Measurements from ENCODE around the gene PTBP2. TPM values are rescaled to one million over a fixed set of nuclear protein-coding genes. Genes with fewer than 3 reads are reported as not detected.

Gene PTBP2
- total and polyA plus RNA-seq, 5 donors = 7.4 to 18.3 (median 13.4) TPM

DNA sequence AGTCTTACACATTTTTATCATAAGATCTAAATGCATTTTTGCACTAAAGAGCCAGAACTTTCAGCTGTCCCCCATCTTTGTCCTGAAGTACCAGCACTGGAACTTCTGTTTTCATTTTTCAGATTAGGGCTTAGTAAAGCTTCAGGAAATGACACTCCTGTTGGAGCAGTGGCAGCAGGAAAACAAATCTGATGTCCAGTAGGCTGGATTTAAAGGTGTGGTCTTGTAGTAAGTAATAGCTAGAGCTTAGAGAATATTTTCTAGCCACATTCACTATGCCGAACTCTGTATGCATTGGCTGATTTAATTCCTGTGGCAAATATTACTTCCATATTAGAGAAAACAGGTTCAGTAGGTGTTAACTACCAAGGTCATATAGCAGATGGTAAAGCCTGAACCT is 103.6 kb downstream of the PTBP2 start:
- ATAC-seq = no peak
- intact Hi-C loops (cut with DNase I) = no loop called here
- 84% methylated on average over 1 of the region's 1 CpG for WGBS
- Histone ChIP-seq H3K27ac (ENCODE audit: low read length) (no peak overlapping the region), H3K4me3 (ENCODE audit: low read length) (no peak overlapping the region), H3K4me1 (ENCODE audit: control insufficient read depth, insufficient read depth, low read length) (no peaks in the 10 kb centered on the region), H3K9me3 (ENCODE audit: control insufficient read depth, low read length) (no peaks in the 10 kb centered on the region), H3K27me3 (ENCODE audit: control insufficient read depth, insufficient read depth) (no peaks in the 10 kb centered on the region)
- no peak for DNase-seq

DNA sequence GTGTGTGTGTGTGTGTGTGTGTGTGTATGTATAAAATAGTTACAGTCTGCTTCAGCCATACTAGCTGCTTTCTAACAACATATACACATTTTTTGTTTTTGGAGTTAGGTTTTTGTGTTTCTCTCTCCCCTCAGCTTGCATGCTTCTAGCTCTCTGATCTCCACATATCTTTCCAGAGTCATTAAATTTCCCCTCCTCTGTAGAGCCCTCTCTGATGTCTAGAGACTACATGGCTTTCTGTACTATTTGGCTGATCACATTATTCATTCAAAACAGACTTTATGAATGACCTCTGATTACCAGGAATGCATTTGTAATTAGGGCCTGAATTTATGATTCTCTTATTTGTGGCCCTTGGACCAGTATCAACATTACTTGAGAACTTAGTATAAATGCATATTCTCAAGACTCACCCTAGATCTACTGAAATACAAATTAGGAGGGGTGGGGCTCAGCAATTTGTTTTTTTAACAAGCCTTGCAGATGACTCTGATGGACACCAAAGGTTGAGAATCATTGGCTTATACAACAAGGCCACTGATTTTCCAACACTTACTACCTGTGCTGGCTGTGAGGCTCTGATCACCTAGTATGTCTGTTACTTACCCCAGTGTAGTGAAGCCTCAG is 104.5 kb downstream of the PTBP2 start:
- Histone ChIP-seq H3K27ac (ENCODE audit: low read length) (no peak overlapping the region), H3K27me3 (ENCODE audit: control insufficient read depth, insufficient read depth) (no peaks in the 10 kb centered on the region), H3K4me1 (ENCODE audit: control insufficient read depth, insufficient read depth, low read length) (no peaks in the 10 kb centered on the region), H3K4me3 (ENCODE audit: low read length) (no peak overlapping the region), H3K9me3 (ENCODE audit: control insufficient read depth, low read length) (no peaks in the 10 kb centered on the region)
- no peak for DNase-seq
- intact Hi-C loops (cut with DNase I) = no loop called here
- no peak for ATAC-seq

DNA sequence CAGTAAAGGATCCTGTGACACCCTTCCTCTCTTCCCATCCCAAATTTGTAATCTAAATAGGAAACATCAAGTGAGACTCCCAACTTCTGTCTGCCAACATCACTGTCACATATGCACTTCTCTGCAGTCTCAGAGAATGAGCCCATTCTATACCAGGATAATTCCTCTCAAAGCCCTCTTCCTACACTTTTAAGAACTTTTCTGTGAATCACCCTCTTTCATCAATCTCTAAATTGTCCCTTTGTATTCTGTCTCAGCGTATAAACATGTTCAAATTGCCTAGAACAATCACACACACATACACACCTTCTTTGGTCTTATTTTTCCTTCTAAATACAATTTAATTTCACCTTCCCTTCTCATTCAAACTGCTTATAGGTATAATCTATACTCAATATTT is 111.8 kb downstream of the PTBP2 start:
- Histone ChIP-seq H3K4me3 (ENCODE audit: low read length) (no peak overlapping the region), H3K27ac (ENCODE audit: low read length) (no peak overlapping the region), H3K9me3 (ENCODE audit: control insufficient read depth, low read length) (no peaks in the 10 kb centered on the region), H3K27me3 (ENCODE audit: control insufficient read depth, insufficient read depth) (no peaks in the 10 kb centered on the region), H3K4me1 (ENCODE audit: control insufficient read depth, insufficient read depth, low read length) (no peaks in the 10 kb centered on the region)
- intact Hi-C loops (cut with DNase I) = no loop called here
- DNase-seq = no peak
- ATAC-seq = no peak
- 89% methylated on average over 1 of the region's 1 CpG for WGBS

DNA sequence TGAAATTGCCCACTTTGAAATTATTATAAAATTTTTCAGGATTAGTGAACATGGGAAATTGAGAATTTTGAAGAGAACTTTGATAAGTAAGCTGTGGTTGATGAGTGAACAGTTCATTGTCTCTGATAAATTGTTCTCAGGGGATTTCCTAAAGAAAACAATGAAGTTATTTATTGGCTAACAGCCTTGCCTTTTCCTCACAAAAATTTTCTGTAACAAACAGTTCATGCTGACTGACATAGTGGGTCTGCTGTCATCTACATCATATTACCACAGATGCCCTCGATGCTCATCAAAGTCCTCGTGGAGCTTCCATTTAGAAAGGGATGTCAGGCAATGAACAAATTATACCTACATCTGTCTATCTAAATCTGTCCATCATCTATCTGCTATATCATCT is 113.4 kb downstream of the PTBP2 start:
- Histone ChIP-seq H3K27ac (ENCODE audit: low read length) (no peak overlapping the region), H3K27me3 (ENCODE audit: control insufficient read depth, insufficient read depth) (no peaks in the 10 kb centered on the region), H3K4me3 (ENCODE audit: low read length) (no peak overlapping the region), H3K4me1 (ENCODE audit: control insufficient read depth, insufficient read depth, low read length) (no peaks in the 10 kb centered on the region), H3K9me3 (ENCODE audit: control insufficient read depth, low read length) (no peaks in the 10 kb centered on the region)
- no peak for ATAC-seq
- intact Hi-C loops (cut with DNase I) = no loop called here
- WGBS = 54% methylated on average over 2 of the region's 2 CpGs
- no peak for DNase-seq

DNA sequence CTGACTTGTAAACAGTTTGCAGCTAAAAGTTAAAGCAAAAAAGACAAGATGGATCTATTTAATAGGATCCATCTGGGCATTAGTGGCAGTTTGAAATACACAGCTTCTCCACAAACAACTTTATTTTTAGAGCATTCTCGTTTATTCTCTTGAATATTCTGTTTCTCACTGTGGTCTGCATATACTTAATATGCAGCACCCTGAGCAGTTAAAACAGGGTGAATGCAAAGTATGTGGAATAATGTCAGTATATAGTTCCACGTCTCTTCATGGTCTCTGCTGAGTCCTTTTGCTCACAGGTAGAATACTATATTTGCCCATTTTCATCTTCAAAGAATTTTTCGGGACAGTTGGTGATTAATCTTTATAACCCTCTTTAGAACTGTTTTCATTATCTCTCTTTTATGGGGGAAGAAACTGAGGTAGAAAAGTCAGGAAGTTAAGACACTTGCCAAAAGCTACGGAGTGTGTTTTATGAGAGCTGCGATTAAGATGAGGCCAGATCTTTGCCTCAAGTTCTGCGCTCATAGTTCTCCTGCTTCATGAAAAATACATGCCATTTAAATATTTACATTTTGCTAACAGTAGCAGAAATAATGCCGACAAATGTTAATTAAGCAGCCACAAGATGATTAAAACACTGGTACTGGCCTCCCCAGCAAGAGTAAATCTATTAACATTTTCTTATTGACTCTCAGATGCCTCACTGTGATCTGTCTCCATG is 115.6 kb downstream of the PTBP2 start:
- intact Hi-C loops (cut with DNase I) = no loop called here
- Histone ChIP-seq H3K4me3 (ENCODE audit: low read length) (no peak overlapping the region), H3K4me1 (ENCODE audit: control insufficient read depth, insufficient read depth, low read length) (no peaks in the 10 kb centered on the region), H3K27ac (ENCODE audit: low read length) (no peak overlapping the region), H3K27me3 (ENCODE audit: control insufficient read depth, insufficient read depth) (no peaks in the 10 kb centered on the region), H3K9me3 (ENCODE audit: control insufficient read depth, low read length) (no peaks in the 10 kb centered on the region)
- DNase-seq = no peak
- ATAC-seq = no peak
- WGBS = 73% methylated on average over 7 of the region's 7 CpGs

DNA sequence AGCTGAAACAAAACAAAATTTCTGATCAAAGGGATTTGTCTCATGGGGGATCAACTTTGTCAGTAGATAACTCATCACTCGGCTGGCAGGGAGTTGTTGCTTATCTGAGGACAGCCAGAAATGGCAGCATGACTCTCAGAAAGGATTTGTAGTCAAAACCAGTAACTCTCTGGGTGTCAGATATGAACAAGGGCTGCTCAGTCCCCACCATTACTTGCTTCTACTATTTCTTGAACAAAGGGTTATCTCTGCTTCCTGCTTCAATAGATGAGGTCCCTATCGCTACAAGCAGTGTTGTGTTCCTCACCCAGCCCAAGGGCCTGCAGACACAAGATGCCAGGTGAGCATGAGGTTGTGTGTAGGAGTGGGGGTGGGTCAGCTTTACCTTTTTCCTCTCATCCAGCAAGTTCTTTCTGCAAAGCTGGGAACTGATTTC is 116.2 kb downstream of the PTBP2 start:
- ATAC-seq = no peak
- Histone ChIP-seq H3K4me1 (ENCODE audit: control insufficient read depth, insufficient read depth, low read length) (no peaks in the 10 kb centered on the region), H3K27ac (ENCODE audit: low read length) (no peak overlapping the region), H3K9me3 (ENCODE audit: control insufficient read depth, low read length) (no peaks in the 10 kb centered on the region), H3K4me3 (ENCODE audit: low read length) (no peak overlapping the region), H3K27me3 (ENCODE audit: control insufficient read depth, insufficient read depth) (no peaks in the 10 kb centered on the region)
- no peak for DNase-seq
- intact Hi-C loops (cut with DNase I) = no loop called here
- 56% methylated on average over 2 of the region's 2 CpGs for WGBS

DNA sequence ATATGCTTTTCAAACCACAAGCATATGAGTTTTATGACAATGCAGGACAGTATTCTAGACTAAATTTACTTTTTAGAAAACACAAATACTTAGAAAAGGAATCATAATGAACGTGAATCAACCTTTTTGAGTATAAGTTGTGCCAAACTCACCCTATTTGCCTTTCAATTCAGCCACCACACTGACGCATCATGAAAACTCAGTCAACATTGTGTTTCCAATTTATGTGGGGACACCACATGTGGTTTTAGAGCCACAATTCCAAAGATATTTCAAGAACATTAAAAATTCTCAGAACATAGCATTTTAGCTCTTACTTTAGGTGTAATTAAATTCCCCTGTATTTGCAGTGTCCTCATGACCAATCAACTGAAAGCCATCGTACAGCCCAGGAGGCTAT is 118.8 kb downstream of the PTBP2 start:
- no peaks in the 10 kb centered on the region for H3K27me3 ChIP-seq (ENCODE audit: control insufficient read depth, insufficient read depth)
- WGBS = 93% methylated on average over 3 of the region's 3 CpGs
- H3K9me3 ChIP-seq (ENCODE audit: control insufficient read depth, low read length) = no peaks in the 10 kb centered on the region
- no peak overlapping the region for H3K27ac ChIP-seq (ENCODE audit: low read length)
- ATAC-seq (no peak), DNase-seq (no peak)
- no peak overlapping the region for H3K4me3 ChIP-seq (ENCODE audit: low read length)
- H3K4me1 ChIP-seq (ENCODE audit: control insufficient read depth, insufficient read depth, low read length) = no peaks in the 10 kb centered on the region
- intact Hi-C loops (cut with DNase I) = loop anchor here in 1 of 4 donors (10.0 kb wide), 1 partner anchor 606 kb away; no protein-coding TSS in a partner anchor

DNA sequence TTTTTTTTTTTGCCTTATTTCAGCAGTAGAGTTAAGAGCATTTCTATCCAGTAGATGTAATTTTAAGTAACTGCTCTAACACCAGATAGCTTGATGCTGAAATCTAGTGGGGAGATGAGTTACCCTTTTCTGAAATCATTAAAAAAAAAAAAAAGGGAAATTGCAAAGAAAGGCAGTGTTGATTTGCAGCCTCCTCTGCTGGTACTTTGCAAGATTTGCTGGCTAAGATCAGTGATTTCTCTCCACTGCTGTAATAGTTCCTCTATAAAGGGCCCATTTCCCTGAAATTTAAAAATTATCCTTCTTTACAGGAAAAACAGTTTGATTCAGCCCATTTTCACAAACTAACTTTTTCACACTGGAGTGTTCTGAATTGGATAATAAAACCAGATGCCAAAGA is 120.6 kb downstream of the PTBP2 start:
- no peaks in the 10 kb centered on the region for H3K4me1 ChIP-seq (ENCODE audit: control insufficient read depth, insufficient read depth, low read length)
- no peak overlapping the region for H3K27ac ChIP-seq (ENCODE audit: low read length)
- no peak overlapping the region for H3K4me3 ChIP-seq (ENCODE audit: low read length)
- ATAC-seq (no peak), DNase-seq (no peak)
- H3K27me3 ChIP-seq (ENCODE audit: control insufficient read depth, insufficient read depth) = no peaks in the 10 kb centered on the region
- intact Hi-C loops (cut with DNase I) = loop anchor here in 1 of 4 donors (10.0 kb wide), 1 partner anchor 607 kb away; no protein-coding TSS in a partner anchor
- H3K9me3 ChIP-seq (ENCODE audit: control insufficient read depth, low read length) = no peaks in the 10 kb centered on the region

DNA sequence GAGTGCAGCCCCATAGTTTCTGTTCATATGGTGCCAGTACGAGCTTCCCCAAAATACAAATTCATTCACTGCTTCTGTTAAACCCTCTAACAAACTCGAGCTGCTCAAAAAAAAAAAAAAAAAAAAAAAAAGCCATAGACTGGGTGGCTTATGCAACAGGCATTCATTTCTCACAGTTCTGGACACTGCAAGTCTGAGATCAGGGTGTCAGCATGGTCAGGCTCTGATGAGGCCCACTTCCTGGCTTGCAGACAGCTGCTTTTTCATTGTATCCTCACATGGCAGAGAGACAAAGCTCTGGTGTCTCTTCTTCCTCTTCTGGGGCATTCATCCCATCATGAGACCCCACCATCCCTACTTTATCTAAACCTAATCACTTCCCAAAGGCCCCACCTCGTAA is 121.6 kb downstream of the PTBP2 start:
- intact Hi-C loops (cut with DNase I) = loop anchor here in 1 of 4 donors (10.0 kb wide), 1 partner anchor 608 kb away; no protein-coding TSS in a partner anchor
- ATAC-seq (no peak), DNase-seq (no peak)
- Histone ChIP-seq H3K9me3 (ENCODE audit: control insufficient read depth, low read length) (no peaks in the 10 kb centered on the region), H3K27me3 (ENCODE audit: control insufficient read depth, insufficient read depth) (no peaks in the 10 kb centered on the region), H3K4me3 (ENCODE audit: low read length) (no peak overlapping the region), H3K27ac (ENCODE audit: low read length) (no peak overlapping the region), H3K4me1 (ENCODE audit: control insufficient read depth, insufficient read depth, low read length) (no peaks in the 10 kb centered on the region)
- WGBS = 63% methylated on average over 3 of the region's 3 CpGs

DNA sequence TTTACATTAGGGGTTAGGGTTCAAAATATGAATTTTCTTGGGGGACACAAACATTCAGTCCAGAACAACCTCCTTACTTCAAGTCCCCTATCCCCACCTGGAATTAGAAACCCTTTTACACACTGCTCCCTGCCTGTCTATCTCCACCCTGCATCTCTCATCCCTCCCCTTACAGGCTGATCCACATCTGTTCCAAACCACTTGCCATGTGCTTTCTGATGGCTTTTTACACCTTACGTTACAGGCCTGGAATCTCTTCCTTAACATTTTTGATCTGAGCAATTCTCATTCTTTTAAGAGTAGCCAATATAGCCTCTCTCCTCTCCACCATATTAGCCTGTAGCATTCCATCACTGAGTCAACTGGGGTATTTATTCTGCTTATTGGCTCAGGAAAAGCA is 122.0 kb downstream of the PTBP2 start:
- no peak overlapping the region for H3K27ac ChIP-seq (ENCODE audit: low read length)
- ATAC-seq = no peak
- intact Hi-C loops (cut with DNase I) = loop anchor here in 1 of 4 donors (10.0 kb wide), 1 partner anchor 609 kb away; no protein-coding TSS in a partner anchor
- no peaks in the 10 kb centered on the region for H3K27me3 ChIP-seq (ENCODE audit: control insufficient read depth, insufficient read depth)
- H3K4me3 ChIP-seq (ENCODE audit: low read length) = no peak overlapping the region
- 91% methylated on average over 1 of the region's 1 CpG for WGBS
- no peaks in the 10 kb centered on the region for H3K4me1 ChIP-seq (ENCODE audit: control insufficient read depth, insufficient read depth, low read length)
- no peaks in the 10 kb centered on the region for H3K9me3 ChIP-seq (ENCODE audit: control insufficient read depth, low read length)
- DNase-seq = no peak

DNA sequence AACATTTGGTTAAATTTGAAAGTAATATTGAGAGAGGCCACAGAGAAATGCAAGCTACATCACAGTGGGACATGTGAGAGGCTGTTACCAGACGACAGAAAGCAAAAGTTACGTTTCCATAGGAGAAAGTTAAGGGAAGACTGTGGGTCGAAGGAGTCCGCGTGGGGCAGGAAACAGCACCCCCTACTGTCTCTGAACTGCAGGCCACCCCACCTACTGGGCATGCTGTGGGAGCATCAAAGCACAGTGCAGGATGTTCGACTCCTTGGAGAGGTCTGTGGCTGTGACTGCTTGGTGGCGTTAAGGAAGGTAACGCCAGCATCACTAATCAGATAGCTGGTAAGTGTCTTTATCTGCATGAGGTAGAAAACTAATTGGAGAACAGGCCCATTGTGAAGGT is 123.9 kb downstream of the PTBP2 start:
- no peak overlapping the region for H3K4me3 ChIP-seq (ENCODE audit: low read length)
- peak; percentile 57 for ATAC-seq
- H3K9me3 ChIP-seq (ENCODE audit: control insufficient read depth, low read length) = no peaks in the 10 kb centered on the region
- DNase-seq = peak in 2 of 3 donors; percentile 29 to 49
- H3K27ac ChIP-seq (ENCODE audit: low read length) = no peak overlapping the region
- H3K4me1 ChIP-seq (ENCODE audit: control insufficient read depth, insufficient read depth, low read length) = no peaks in the 10 kb centered on the region
- H3K27me3 ChIP-seq (ENCODE audit: control insufficient read depth, insufficient read depth) = no peaks in the 10 kb centered on the region
- 58% methylated on average over 8 of the region's 8 CpGs for WGBS
- intact Hi-C loops (cut with DNase I) = loop anchor here in 1 of 4 donors (10.0 kb wide), 1 partner anchor 611 kb away; no protein-coding TSS in a partner anchor

All from right cardiac atrium (tissue), 5 donors.